ENCODE data around the gene DOC2A. TPM values are rescaled to one million over a fixed set of nuclear protein-coding genes. Genes with fewer than 3 reads are reported as not detected.

Gene DOC2A
- total RNA-seq = under 1 TPM in 1 of 2 donors, not detected in 1; 0.17 TPM
- under 1 TPM; 0.09 to 0.22 TPM for polyA plus RNA-seq

- Histone ChIP-seq H3K27me3 (ENCODE audit: control insufficient read depth in 4 of 4, insufficient read depth in 4 of 4, low read length in 3 of 4) (peaks cover 0 to 9% (median 4%) of the 10 kb centered on the region in 4 donors), H3K36me3 (ENCODE audit: control insufficient read depth in 4 of 4, insufficient read depth in 3 of 4, low read depth in 1 of 4, low read length in 3 of 4) (peaks cover 0 to under 1% (median 0%) of the 10 kb centered on the region in 4 donors), H3K9ac (ENCODE audit: low read depth in 1 of 2, low read length in 2 of 2) (no peak within 1 kb of the TSS), H3K9me3 (ENCODE audit: control insufficient read depth in 4 of 4, low read length in 3 of 4) (no peaks in the 10 kb centered on the region), H3K4me3 (ENCODE audit: low read depth in 1 of 3, low read length in 3 of 3) (peak within 1 kb of the TSS in 1 of 3 donors; percentile 46), H3K27ac (ENCODE audit: low read depth in 1 of 2, low read length in 2 of 2) (no peak within 1 kb of the TSS), H3K4me1 (ENCODE audit: control insufficient read depth in 4 of 4, insufficient read depth in 4 of 4, low read length in 3 of 4) (peaks cover 4 to 9% (median 4%) of the 10 kb centered on the region in 4 donors)
- DNase-seq (ENCODE audit: low spot score) = no peak
- WGBS = 2% methylated on average over 99 of the region's 99 CpGs
- TF ChIP-seq, protein P1, sequence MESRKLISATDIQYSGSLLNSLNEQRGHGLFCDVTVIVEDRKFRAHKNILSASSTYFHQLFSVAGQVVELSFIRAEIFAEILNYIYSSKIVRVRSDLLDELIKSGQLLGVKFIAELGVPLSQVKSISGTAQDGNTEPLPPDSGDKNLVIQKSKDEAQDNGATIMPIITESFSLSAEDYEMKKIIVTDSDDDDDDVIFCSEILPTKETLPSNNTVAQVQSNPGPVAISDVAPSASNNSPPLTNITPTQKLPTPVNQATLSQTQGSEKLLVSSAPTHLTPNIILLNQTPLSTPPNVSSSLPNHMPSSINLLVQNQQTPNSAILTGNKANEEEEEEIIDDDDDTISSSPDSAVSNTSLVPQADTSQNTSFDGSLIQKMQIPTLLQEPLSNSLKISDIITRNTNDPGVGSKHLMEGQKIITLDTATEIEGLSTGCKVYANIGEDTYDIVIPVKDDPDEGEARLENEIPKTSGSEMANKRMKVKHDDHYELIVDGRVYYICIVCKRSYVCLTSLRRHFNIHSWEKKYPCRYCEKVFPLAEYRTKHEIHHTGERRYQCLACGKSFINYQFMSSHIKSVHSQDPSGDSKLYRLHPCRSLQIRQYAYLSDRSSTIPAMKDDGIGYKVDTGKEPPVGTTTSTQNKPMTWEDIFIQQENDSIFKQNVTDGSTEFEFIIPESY (IDR thresholded peaks at IDR 0.05) = no peak
- TF ChIP-seq FOXA2 (IDR thresholded peaks at IDR 0.05) (no peak), FOXA1 (IDR thresholded peaks at IDR 0.05) (no peak), RXRA (IDR thresholded peaks at IDR 0.05) (no peak), RAD21 (IDR thresholded peaks at IDR 0.05) (no peak), SP1 (IDR thresholded peaks at IDR 0.05) (no peak), GABPA (IDR thresholded peaks at IDR 0.05 in 1 of 2, conservative IDR thresholded peaks at IDR 0.05 in 1 of 2) (no peak), JUND (IDR thresholded peaks at IDR 0.05) (no peak), NR2F2 (IDR thresholded peaks at IDR 0.05) (no peak), YY1 (IDR thresholded peaks at IDR 0.05) (no peak), TAF1 (conservative IDR thresholded peaks at IDR 0.05) (no peak), EGR1 (IDR thresholded peaks at IDR 0.05; ENCODE audit: low read depth in 2 of 2) (no peak), HNF4A (conservative IDR thresholded peaks at IDR 0.05) (no peak), HNF4G (IDR thresholded peaks at IDR 0.05) (no peak)
- TF ChIP-seq, protein P2, sequence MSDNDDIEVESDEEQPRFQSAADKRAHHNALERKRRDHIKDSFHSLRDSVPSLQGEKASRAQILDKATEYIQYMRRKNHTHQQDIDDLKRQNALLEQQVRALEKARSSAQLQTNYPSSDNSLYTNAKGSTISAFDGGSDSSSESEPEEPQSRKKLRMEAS (IDR thresholded peaks at IDR 0.05) = no peak
- TF ChIP-seq, protein P3, sequence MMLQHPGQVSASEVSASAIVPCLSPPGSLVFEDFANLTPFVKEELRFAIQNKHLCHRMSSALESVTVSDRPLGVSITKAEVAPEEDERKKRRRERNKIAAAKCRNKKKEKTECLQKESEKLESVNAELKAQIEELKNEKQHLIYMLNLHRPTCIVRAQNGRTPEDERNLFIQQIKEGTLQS (IDR thresholded peaks at IDR 0.05) = no peak
- TF ChIP-seq, protein P4, sequence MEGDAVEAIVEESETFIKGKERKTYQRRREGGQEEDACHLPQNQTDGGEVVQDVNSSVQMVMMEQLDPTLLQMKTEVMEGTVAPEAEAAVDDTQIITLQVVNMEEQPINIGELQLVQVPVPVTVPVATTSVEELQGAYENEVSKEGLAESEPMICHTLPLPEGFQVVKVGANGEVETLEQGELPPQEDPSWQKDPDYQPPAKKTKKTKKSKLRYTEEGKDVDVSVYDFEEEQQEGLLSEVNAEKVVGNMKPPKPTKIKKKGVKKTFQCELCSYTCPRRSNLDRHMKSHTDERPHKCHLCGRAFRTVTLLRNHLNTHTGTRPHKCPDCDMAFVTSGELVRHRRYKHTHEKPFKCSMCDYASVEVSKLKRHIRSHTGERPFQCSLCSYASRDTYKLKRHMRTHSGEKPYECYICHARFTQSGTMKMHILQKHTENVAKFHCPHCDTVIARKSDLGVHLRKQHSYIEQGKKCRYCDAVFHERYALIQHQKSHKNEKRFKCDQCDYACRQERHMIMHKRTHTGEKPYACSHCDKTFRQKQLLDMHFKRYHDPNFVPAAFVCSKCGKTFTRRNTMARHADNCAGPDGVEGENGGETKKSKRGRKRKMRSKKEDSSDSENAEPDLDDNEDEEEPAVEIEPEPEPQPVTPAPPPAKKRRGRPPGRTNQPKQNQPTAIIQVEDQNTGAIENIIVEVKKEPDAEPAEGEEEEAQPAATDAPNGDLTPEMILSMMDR (IDR thresholded peaks at IDR 0.05; ENCODE audit: low read depth, low read length, missing input control) = no peak
- TF ChIP-seq, protein P5, sequence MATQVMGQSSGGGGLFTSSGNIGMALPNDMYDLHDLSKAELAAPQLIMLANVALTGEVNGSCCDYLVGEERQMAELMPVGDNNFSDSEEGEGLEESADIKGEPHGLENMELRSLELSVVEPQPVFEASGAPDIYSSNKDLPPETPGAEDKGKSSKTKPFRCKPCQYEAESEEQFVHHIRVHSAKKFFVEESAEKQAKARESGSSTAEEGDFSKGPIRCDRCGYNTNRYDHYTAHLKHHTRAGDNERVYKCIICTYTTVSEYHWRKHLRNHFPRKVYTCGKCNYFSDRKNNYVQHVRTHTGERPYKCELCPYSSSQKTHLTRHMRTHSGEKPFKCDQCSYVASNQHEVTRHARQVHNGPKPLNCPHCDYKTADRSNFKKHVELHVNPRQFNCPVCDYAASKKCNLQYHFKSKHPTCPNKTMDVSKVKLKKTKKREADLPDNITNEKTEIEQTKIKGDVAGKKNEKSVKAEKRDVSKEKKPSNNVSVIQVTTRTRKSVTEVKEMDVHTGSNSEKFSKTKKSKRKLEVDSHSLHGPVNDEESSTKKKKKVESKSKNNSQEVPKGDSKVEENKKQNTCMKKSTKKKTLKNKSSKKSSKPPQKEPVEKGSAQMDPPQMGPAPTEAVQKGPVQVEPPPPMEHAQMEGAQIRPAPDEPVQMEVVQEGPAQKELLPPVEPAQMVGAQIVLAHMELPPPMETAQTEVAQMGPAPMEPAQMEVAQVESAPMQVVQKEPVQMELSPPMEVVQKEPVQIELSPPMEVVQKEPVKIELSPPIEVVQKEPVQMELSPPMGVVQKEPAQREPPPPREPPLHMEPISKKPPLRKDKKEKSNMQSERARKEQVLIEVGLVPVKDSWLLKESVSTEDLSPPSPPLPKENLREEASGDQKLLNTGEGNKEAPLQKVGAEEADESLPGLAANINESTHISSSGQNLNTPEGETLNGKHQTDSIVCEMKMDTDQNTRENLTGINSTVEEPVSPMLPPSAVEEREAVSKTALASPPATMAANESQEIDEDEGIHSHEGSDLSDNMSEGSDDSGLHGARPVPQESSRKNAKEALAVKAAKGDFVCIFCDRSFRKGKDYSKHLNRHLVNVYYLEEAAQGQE (IDR thresholded peaks at IDR 0.05) = no peak
Observed at GRCh38 chr16:30010844-30011713, at the start of gene DOC2A. Gene DOC2A, minus strand, starts transcription at chr16:30011027. Its CDS starts 805 bp downstream, at chr16:30010222.
